Right kidney (tissue), 1 donor: ENCODE results near the gene NCKAP5.
A peak's percentile ranks its signal among the peaks of the same experiment; 100 is the strongest.
"Not testable (repeated sequence)": the region's sequence is repeated elsewhere in the genome, so short reads cannot be mapped to it uniquely, and the experiment has no call there.

Experiments used
- DNase-seq: peaks from one replicate; pipeline ENCODE4 v3.0.0-alpha.2; 2016

Gene NCKAP5

DNA sequence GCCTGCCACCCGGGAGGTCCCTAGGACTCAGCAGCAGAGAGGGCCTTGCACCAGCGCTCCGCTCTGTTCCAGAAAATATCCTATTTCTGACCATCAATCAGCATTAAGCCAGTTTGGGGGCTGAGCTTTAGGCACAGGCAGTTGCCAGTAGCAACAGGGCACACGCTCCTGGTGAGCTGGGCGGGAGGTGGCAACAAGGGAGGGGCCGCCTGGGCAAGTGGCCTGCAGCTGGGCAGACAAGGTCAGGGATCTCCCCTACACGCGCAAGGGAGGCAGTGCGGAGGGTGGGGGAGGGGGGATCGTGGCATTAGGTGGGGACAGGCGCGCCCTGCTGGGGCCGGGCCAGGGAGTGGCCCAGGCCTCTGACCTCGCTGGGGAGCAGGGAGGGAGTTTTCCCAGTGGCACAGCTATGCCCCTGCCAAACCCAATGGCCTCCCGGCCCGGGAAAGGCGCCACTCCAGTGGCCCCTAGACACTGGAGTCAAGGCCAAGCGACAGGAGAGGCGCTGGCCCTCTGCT, 302.8 kb downstream of the NCKAP5 start:
- DNase-seq = peak; percentile 57

GRCh38 chr2:133264989-133265401, 303.3 kb downstream of the NCKAP5 start:
- DNase-seq = no peak

DNA sequence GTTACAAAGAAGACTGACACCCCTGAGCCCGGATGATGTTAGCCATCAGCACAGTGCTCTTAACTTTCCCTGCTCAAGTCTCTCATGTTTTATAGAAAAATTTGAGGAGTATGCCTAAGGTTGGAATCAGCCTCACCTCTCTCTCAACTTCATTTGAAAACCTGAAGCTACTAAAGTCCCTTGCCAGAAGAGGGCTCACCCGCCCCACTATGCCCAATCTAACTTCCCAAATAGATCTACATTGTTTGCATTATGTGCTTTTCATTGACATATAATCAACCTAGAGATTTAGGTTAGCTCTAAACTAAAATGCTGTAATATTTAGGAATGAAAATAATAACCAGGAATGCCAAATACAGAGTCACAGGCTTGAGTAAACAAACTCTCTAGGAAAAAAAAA, 305.4 kb downstream of the NCKAP5 start:
- no peak for DNase-seq

DNA sequence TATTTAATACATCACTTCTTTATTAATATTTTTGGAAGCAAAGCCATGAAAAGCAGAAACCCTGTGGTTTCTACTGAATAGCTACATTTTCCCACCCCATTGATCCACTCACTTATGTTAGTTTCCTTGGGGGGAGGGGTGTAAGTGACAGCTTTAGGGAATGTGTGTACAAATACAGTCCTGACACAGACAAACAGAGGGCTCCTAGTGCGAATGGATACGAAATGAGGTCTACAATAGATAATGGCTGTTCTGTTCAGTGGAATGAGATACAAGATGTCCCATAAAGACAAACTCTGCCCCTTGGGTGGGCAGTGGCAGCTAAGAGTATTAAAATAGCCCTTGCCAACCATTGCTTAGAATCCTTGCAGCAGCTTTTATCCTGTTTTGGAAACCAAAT, 312.9 kb downstream of the NCKAP5 start:
- no peak for DNase-seq

DNA sequence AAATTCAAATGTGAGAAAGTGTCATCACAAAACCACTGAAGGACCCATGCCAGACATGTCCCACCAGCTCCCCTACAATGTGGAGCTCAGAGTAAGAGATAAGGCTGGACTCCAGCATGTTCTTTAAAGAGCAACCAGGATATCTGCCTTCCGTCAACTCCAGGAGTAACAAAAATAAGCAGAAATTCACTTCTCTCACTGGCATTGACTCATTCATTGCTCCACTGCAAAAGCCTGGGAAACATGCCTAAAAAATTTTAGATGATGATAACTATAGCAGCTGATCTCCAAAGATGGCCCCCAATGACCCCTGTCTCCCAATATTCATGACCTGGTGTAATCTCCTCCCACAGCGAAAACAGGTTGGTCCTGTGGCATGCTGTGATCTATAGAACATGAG, 314.5 kb downstream of the NCKAP5 start:
- DNase-seq = no peak

GRCh38 chr2:133252780-133253355, 315.4 kb downstream of the NCKAP5 start:
- no peak for DNase-seq

- no peak for DNase-seq
These were observed 318.9 kb downstream of the NCKAP5 start for GRCh38 chr2:133249362-133249761.

- DNase-seq = no peak
These were observed 320.0 kb downstream of the NCKAP5 start for GRCh38 chr2:133248264-133248663.

GRCh38 chr2:133247631-133248030, 320.6 kb downstream of the NCKAP5 start:
- no peak for DNase-seq

GRCh38 chr2:133241224-133241571, 327.1 kb downstream of the NCKAP5 start:
- no peak for DNase-seq

- no peak for DNase-seq
These were observed 327.6 kb downstream of the NCKAP5 start for GRCh38 chr2:133240491-133241223.

GRCh38 chr2:133235968-133236367, 332.3 kb downstream of the NCKAP5 start:
- no peak for DNase-seq

GRCh38 chr2:133232556-133232955, 335.7 kb downstream of the NCKAP5 start:
- DNase-seq = no peak

- DNase-seq = no peak
These were observed 337.0 kb downstream of the NCKAP5 start for GRCh38 chr2:133231264-133231663.

- no peak for DNase-seq
These were observed 338.3 kb downstream of the NCKAP5 start for GRCh38 chr2:133229974-133230373.

GRCh38 chr2:133223226-133223625, 345.0 kb downstream of the NCKAP5 start:
- no peak for DNase-seq

DNA sequence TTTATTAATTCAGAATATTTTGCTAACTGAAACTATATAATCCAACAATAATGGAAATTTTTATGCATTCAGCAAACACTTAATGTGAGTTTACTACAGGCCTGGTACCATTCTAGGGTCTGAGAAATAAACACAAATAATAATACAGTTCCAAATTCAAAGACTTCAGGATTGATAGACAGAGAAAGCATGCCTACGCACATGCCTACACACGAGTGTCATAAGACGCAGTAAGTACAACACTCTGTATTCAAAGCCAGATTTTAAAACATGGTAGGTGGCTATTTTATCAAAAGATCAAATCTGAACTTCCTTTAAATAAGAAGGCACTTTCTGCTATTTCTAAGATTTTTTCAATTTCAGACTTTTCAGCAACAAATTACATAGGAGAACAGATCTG, 346.9 kb downstream of the NCKAP5 start:
- no peak for DNase-seq

GRCh38 chr2:133218204-133218603, 350.1 kb downstream of the NCKAP5 start:
- no peak for DNase-seq

- no peak for DNase-seq
These were observed 352.8 kb downstream of the NCKAP5 start for GRCh38 chr2:133215477-133215876.

DNA sequence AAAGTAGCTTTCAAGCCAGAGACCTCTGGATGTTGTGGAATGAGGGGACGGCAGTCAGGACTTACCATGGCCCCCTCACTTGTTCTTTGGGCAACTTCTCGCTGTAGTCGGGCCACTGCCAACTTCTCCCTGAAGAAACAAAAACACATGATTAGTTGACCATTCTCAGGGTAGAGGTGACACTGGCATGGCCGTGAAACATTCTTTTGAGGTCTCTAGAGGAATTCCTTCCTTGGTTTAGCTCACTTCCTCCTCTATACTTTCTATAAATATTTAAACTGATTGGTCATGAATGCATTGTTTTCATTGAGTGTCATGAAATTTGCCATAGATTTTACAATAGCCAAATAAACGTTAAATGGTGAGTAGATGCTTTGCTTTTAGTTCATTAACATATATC, 354.6 kb downstream of the NCKAP5 start:
- DNase-seq = no peak

DNA sequence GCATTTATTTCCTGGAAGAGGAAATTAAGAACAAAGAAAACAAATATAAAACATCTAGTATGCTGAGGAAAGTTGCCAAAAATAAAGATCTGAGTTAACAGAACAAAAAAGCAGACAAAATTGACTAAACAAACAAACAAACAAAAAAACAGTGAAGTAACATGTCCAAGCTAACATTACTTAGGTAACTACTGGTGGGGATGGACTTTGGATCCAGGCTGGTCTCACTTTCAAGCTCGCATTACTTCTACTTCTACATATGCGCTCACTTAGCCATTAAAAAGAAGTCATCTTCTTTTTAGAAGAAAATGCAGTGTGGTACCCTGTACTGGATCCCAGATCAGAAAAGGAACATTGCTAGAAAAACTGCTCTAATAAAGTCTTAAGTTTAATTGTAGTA, 358.9 kb downstream of the NCKAP5 start:
- no peak for DNase-seq

DNA sequence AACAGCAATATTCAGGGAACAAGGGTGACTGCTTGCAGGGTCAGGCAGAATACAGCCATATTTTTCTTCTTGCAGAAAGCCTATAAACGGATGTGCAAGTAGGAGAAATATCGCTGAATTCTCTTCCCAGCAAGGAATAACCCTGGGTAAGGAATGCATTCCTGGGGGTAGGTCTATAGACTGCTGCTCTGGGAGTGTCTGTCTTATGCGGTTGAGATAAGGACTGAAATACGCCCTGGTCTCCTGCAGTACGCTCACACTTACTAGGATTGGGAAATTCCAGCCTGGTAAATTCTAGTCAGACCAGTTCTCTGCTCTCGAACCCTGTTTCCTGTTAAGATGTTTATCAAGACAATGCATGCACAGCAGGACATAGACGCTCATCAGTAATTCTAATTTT, 361.6 kb downstream of the NCKAP5 start:
- DNase-seq = not testable (repeated sequence)

DNA sequence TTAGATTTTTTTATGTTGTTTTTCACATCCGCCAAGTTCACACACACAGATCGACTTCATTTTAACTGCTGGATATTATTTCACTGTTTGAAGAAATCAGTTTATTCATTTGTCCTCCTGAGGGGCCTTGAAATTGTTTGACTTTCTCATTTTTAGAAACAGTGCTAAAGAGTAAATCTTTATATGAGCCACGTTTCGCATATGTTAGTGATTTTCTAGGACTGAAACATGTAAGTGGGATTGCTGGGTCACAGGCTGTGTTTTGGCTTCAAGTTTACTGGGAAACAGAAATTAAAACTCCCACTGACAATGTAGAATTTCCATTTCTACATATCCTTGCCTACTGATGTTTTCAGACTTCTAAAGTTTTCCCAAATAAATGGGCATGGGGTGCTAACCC, 363.8 kb downstream of the NCKAP5 start:
- no peak for DNase-seq

DNA sequence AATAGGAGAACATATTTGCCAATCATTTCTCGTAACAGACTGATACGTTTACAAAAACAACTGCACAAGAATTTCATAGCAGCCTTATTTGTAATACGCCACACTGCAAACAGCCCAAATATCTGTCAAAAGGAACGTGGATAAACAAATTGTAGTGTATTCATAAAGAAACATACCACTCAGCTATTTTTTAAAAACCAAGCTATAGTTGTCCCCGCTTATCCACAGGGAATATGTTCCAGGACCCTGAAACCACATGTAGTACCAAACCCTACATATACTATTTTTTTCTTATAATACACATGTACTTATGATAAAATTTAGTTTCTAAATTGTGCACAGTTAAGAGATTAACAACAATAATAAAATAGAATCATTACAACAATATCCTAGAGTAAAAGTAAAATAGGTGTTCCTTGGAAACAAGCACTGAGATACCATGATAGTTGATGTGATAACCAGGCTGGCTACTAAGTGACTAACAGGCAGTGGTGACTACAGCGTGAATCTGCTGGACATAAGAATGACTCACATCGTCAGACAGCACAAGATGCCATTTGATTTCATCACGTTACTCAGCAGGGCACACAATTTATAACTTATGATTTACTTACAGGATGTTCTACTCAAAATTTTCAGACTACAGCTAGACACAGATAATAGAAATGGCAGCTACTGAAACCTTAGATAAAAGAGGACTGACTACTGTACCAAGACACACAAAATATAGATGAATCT, 367.4 kb downstream of the NCKAP5 start:
- no peak for DNase-seq
